Urothelium cell line (cell line): ENCODE data around the gene MCM6.
"Not testable (repeated sequence)": the region's sequence is repeated elsewhere in the genome, so short reads cannot be mapped to it uniquely, and the experiment has no call there.

Source experiments
- DNase-seq: peaks from one replicate; pipeline ENCODE4 v3.0.0; 2011; ENCODE audit warnings: low spot score, mixed read lengths
- FAIRE-seq: peaks from 2 replicates; lab custom pipeline; 2011; peaks lifted over from hg19 to GRCh38; lab: Jason Lieb, UNC

Gene MCM6

GRCh38 chr2:135825131-135825530, 51.1 kb downstream of the MCM6 start:
- FAIRE-seq (no peak), DNase-seq (no peak)

- FAIRE-seq (no peak), DNase-seq (no peak)
Observed at GRCh38 chr2:135822855-135823254, 53.4 kb downstream of the MCM6 start.

GRCh38 chr2:135821190-135821589, 55.1 kb downstream of the MCM6 start:
- FAIRE-seq (no peak), DNase-seq (no peak)

- DNase-seq, result peak; percentile 21
- FAIRE-seq, result no peak
Observed at GRCh38 chr2:135820003-135820618, 56.1 kb downstream of the MCM6 start.

- peak; percentile 58 for DNase-seq
Observed at GRCh38 chr2:135818937-135819610, 57.2 kb downstream of the MCM6 start.

GRCh38 chr2:135817951-135818350, 58.3 kb downstream of the MCM6 start:
- FAIRE-seq, result no peak
- no peak for DNase-seq

More at GRCh38 chr2:135818937-135819610, 57.2 kb downstream of the MCM6 start:
- peak; percentile 20 for FAIRE-seq

- no peak for DNase-seq
- FAIRE-seq, result no peak
Observed at GRCh38 chr2:135817466-135817865, 58.8 kb downstream of the MCM6 start.

- FAIRE-seq (no peak), DNase-seq (no peak)
Observed at GRCh38 chr2:135815269-135815668, 61.0 kb downstream of the MCM6 start.

- FAIRE-seq, result peak; percentile 71
- DNase-seq, result no peak
Observed at GRCh38 chr2:135812907-135813511, 63.2 kb downstream of the MCM6 start.

GRCh38 chr2:135807874-135808273, 68.4 kb downstream of the MCM6 start:
- not testable (repeated sequence) for FAIRE-seq, DNase-seq

- no peak for DNase-seq
- FAIRE-seq, result no peak
Observed at GRCh38 chr2:135803278-135803677, 73.0 kb downstream of the MCM6 start.

GRCh38 chr2:135802350-135802749, 73.9 kb downstream of the MCM6 start:
- FAIRE-seq (no peak), DNase-seq (no peak)

- no peak for FAIRE-seq
Observed at GRCh38 chr2:135800513-135801460, 75.5 kb downstream of the MCM6 start.

GRCh38 chr2:135799738-135800137, 76.5 kb downstream of the MCM6 start:
- DNase-seq (no peak), FAIRE-seq (no peak)

More at GRCh38 chr2:135800513-135801460, 75.5 kb downstream of the MCM6 start:
- DNase-seq, result no peak

- FAIRE-seq (no peak), DNase-seq (no peak)
Observed at GRCh38 chr2:135798762-135799161, 77.5 kb downstream of the MCM6 start.

- DNase-seq (no peak), FAIRE-seq (no peak)
Observed at GRCh38 chr2:135798275-135798705, 78.0 kb downstream of the MCM6 start.

- FAIRE-seq (peak; percentile 80), DNase-seq (peak; percentile 81)
Observed at GRCh38 chr2:135797497-135798274, 78.6 kb downstream of the MCM6 start.

- no peak for DNase-seq
- no peak for FAIRE-seq
Observed at GRCh38 chr2:135796606-135797005, 79.6 kb downstream of the MCM6 start.

GRCh38 chr2:135795641-135796040, 80.6 kb downstream of the MCM6 start:
- DNase-seq, FAIRE-seq: not testable (repeated sequence)
